Upper lobe of left lung (tissue), 6 donors: Measurements from ENCODE around the gene CDK2. TPM values are rescaled to one million over a fixed set of nuclear protein-coding genes. Genes with fewer than 3 reads are reported as not detected.

Experiments used
- ATAC-seq, 2 donors: fragments of 200-7000 bp; cut with Tn5 transposase; one replicate each; pipeline ENCODE4 v1.9.1; 2022; ENCODE audit warnings: mild to moderate bottlenecking in 2 of 2, moderate library complexity in 2 of 2; ENCODE audit not compliant: low FRiP score in 2 of 2
- DNase-seq, 2 donors: peaks; one replicate each; pipeline ENCODE4 v3.0.0-alpha.2; 2019 to 2020
- H3K27ac ChIP-seq, 4 donors: fragments of 200-600 bp; sonication (generic); one replicate each; pipeline ENCODE4 v1.5.1; 2016 to 2019
- H3K27me3 ChIP-seq, 4 donors: fragments of 200-600 bp; sonication (generic); one replicate each; pipeline ENCODE4 v1.5.1; 2017 to 2019
- H3K36me3 ChIP-seq, 4 donors: fragments of 200-600 bp; sonication (generic); one replicate each; pipeline ENCODE4 v1.5.1; 2016 to 2019
- H3K4me1 ChIP-seq, 4 donors: fragments of 200-600 bp; sonication (generic); one replicate each; pipeline ENCODE4 v1.5.1; 2018 to 2019
- H3K4me3 ChIP-seq, 4 donors: fragments of 200-600 bp; sonication (generic); one replicate each; pipeline ENCODE4 v1.5.1; 2017 to 2019; ENCODE audit warnings: mild to moderate bottlenecking in 2 of 4, moderate library complexity in 1 of 4
- H3K9me3 ChIP-seq, 4 donors: fragments of 200-600 bp; sonication (generic); one replicate each; pipeline ENCODE4 v1.5.1; 2018 to 2019
- EP300 ChIP-seq, 4 donors: sonication (generic); formaldehyde crosslinking; IDR thresholded peaks; one replicate each; pipeline ENCODE4 v1.5.1; 2017; ENCODE audit warnings: antibody characterized with exemption in 4 of 4, control low read depth in 2 of 4
- POLR2A ChIP-seq, 4 donors: fragments of 450-650 bp; IDR thresholded peaks; one replicate each; pipeline ENCODE4 v1.5.1; 2016 to 2017; ENCODE audit warnings: antibody characterized with exemption in 4 of 4, mild to moderate bottlenecking in 2 of 4
- POLR2AphosphoS5 ChIP-seq, 2 donors: sonication (generic); formaldehyde crosslinking; IDR thresholded peaks; one replicate each; pipeline ENCODE4 v1.5.1; 2017; ENCODE audit warnings: antibody characterized with exemption in 2 of 2
- WGBS, 2 donors: methylation state at CpG; one replicate each; pipeline ENCODE4 v1.1.5; 2017 to 2018; 5-methylcytosine and 5-hydroxymethylcytosine counted together
- total RNA-seq, 6 donors: library from RNA; depleted of rRNA in 4 of 6; stranded (reverse); fragments of >200 nt in 4 of 6; gene quantifications; one replicate each; pipeline versions ENCODE4 v1.1.0 to v1.2.1, GENCODE V29; 2016 to 2021
- TF ChIP-seq, protein P1 (sequence below), 6 experiments: fragments of 450-650 bp in 4 of 6; fragments of 200-600 bp in 2 of 6; sonication (generic) in 2 of 6; IDR thresholded peaks; one replicate each; pipeline ENCODE4 v1.5.1; 2016 to 2019; ENCODE audit warnings: antibody characterized with exemption in 6 of 6
- donor health status: DM: no; HTN: no; CAD: no; lungs with moderate emphysema.
- donor health status: DM: no; HTN: yes; CAD: no; lungs with severe emphysema.

The CDK2 gene
- total RNA-seq, 6 donors from 2014 or later = 11.7 to 27.9 (median 21.7) TPM

DNA sequence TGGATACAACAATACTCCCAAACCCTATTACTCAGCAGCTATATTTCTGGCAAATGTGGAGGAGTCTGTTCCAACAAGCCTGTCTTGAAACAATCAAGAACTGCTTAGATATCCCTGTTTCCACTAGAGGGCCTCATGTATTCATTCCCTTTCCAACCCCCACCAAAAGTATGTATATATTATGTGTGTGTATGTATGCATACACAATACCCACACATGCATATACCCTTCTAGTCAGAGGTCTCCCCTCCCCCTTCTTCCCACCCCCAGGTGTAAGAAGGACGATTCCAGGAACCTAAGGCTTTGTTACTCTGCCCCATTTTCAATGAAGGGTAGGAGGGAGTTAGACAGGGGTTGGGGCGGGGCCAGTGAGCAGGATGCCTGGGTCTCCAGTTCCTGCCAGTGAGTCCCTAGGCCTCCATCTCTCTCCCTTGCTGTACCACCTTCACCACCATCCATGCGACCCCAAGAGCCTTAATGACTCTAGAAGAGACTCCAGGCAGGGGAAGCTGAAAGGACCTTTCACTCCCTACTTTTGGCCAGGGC, 35.8 kb upstream of the CDK2 start, which contains the start of gene DGKA:
TSS of gene DGKA (plus strand) at position 392 of the 546 bp plus-strand sequence. CDS start 5,342 bp downstream, outside the sequence.
- peak within 1 kb of the TSS; percentile 87 to 99 (median 92) for H3K27ac ChIP-seq
- peak in 1 of 4 donors; percentile 13 for TF ChIP-seq POLR2A (IDR thresholded peaks at IDR 0.05)
- TF ChIP-seq, protein P1, sequence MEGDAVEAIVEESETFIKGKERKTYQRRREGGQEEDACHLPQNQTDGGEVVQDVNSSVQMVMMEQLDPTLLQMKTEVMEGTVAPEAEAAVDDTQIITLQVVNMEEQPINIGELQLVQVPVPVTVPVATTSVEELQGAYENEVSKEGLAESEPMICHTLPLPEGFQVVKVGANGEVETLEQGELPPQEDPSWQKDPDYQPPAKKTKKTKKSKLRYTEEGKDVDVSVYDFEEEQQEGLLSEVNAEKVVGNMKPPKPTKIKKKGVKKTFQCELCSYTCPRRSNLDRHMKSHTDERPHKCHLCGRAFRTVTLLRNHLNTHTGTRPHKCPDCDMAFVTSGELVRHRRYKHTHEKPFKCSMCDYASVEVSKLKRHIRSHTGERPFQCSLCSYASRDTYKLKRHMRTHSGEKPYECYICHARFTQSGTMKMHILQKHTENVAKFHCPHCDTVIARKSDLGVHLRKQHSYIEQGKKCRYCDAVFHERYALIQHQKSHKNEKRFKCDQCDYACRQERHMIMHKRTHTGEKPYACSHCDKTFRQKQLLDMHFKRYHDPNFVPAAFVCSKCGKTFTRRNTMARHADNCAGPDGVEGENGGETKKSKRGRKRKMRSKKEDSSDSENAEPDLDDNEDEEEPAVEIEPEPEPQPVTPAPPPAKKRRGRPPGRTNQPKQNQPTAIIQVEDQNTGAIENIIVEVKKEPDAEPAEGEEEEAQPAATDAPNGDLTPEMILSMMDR (IDR thresholded peaks at IDR 0.05) = peak; percentile 31 to 55 (median 48)
- TF ChIP-seq POLR2AphosphoS5 (IDR thresholded peaks at IDR 0.05) = no peak
- TF ChIP-seq EP300 (IDR thresholded peaks at IDR 0.05) = no peak
- no peaks in the 10 kb centered on the region for H3K27me3 ChIP-seq
- peaks cover 40 to 69% (median 49%) of the 10 kb centered on the region in 4 donors for H3K4me1 ChIP-seq
- ATAC-seq (peak in 1 of 2 donors; percentile 23), DNase-seq (peak in 1 of 2 donors; percentile 60)
- H3K9me3 ChIP-seq = no peaks in the 10 kb centered on the region
- no peaks in the 10 kb centered on the region for H3K36me3 ChIP-seq
- H3K4me3 ChIP-seq = peak within 1 kb of the TSS; percentile 53 to 83 (median 72)
- WGBS, 2 donors = 43 to 44% methylated on average over 3 of the region's 3 CpGs

DNA sequence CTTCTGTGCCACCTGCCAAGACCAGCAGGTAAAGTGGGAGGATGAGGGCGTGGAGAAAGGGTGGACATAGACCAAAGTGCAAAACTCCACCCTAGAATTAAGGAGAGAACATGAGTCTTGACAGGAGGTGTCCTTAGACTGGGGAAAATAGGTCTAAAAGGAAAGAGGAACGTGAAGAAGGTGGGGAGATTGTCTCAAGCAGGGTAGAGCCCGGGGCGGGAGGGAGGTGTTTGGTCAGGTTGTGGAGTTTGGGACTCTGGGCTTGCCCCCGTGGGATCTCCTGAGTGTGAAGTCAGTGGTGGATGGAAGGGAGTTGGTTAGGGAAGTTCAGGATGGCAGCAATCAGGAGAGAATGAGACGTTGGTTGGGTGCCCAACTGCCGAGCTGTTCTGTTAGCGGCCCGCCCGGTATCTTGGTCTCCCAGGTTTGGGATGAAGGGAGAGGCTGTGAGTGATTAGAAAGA, 35.3 kb upstream of the CDK2 start:
- no peak for DNase-seq
- H3K27ac ChIP-seq = peak overlapping the region; percentile 81 to 88 (median 86)
- H3K4me1 ChIP-seq = peaks cover 35 to 64% (median 44%) of the 10 kb centered on the region in 4 donors
- WGBS, 2 donors = 3 to 16% methylated on average over 10 of the region's 10 CpGs
- H3K27me3 ChIP-seq = no peaks in the 10 kb centered on the region
- no peaks in the 10 kb centered on the region for H3K9me3 ChIP-seq
- ATAC-seq = no peak
- no peaks in the 10 kb centered on the region for H3K36me3 ChIP-seq
- TF ChIP-seq EP300 (IDR thresholded peaks at IDR 0.05) (no peak), POLR2AphosphoS5 (IDR thresholded peaks at IDR 0.05) (no peak), POLR2A (IDR thresholded peaks at IDR 0.05) (no peak)
- TF ChIP-seq, protein P1 (IDR thresholded peaks at IDR 0.05) = no peak
- H3K4me3 ChIP-seq = peak overlapping the region; percentile 53 to 83 (median 72)

DNA sequence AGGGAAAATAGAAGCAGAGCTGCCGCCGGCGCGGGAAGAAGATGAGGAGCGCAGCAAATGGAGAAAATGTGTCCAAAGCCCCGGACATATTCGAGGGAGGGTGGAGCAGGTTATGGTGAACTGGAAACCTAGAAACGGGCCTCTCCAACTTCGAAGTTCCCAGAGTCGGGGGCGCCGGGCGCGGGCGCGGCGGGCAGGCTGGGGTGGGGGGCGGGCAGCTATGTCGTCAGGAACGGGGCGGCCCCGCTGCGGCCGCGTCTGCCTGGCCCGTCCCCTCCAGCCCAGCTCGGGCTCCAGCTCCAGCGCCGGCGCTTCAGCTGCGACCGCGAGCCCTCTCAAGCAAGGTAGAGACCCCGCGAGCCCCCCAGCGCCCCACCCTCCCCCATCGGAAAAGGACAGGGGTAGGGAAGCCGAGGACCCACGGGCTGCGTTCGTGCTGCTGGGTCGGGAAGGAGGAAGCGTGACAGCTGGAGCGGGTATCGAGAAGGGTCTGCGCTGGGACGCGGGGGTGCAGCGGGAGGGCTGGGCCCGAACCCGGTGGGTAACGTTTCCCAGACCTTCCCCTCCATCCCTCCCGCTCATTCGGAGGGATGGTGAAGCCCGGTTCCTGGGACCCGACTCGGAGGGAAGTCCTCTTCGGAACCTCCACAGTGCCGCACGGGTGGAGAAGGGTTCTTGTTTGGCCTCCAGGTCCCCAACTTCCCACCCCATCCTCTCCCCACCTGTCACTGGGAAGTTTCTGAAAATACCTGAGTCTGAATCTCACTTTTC, 34.7 kb upstream of the CDK2 start:
- peak overlapping the region; percentile 53 to 83 (median 72) for H3K4me3 ChIP-seq
- H3K9me3 ChIP-seq = no peaks in the 10 kb centered on the region
- WGBS, 2 donors = 0 to 2% methylated on average over 19 to 45 of the region's 60 CpGs
- DNase-seq (peak; percentile 80 to 93), ATAC-seq (peak in 1 of 2 donors; percentile 70)
- TF ChIP-seq POLR2A (IDR thresholded peaks at IDR 0.05) = peak in 1 of 4 donors; percentile 21
- TF ChIP-seq POLR2AphosphoS5 (IDR thresholded peaks at IDR 0.05) = peak in 1 of 2 donors; percentile 10
- TF ChIP-seq EP300 (IDR thresholded peaks at IDR 0.05) = no peak
- peaks cover 32 to 61% (median 43%) of the 10 kb centered on the region in 4 donors for H3K4me1 ChIP-seq
- H3K36me3 ChIP-seq = no peaks in the 10 kb centered on the region
- H3K27ac ChIP-seq = peak overlapping the region; percentile 81 to 88 (median 86)
- H3K27me3 ChIP-seq = no peaks in the 10 kb centered on the region

DNA sequence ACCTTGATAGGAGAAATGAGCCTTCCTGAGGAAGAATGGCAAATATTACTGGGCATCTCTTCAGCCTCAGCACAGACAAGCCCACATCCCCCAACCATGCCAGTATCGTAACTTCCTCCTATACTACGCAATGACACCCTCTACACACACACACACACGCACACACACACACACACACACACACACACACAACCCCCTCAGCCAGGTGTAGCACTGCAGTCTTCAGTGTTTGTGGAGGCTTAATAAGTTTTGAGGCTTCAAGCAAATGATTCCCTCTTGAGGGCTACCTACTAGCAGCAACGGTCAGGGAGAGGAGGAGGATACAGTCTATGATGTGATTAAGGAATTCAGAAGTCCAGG, 34.1 kb upstream of the CDK2 start:
- Histone ChIP-seq H3K4me3 (peak overlapping the region; percentile 53 to 83 (median 72)), H3K4me1 (peaks cover 32 to 61% (median 43%) of the 10 kb centered on the region in 4 donors)
- ATAC-seq = peak; percentile 37 to 39

More for the DNA sequence above, 34.1 kb upstream of the CDK2 start:
- no peaks in the 10 kb centered on the region for H3K27me3 ChIP-seq
- peak in 1 of 4 donors; percentile 3 for TF ChIP-seq POLR2A (IDR thresholded peaks at IDR 0.05)
- TF ChIP-seq, protein P1 (IDR thresholded peaks at IDR 0.05) = no peak
- peaks cover 0 to 4% (median 0%) of the 10 kb centered on the region in 4 donors for H3K36me3 ChIP-seq
- peak in 1 of 2 donors; percentile 43 for DNase-seq
- H3K9me3 ChIP-seq = no peaks in the 10 kb centered on the region
- WGBS, 2 donors = 6 to 9% methylated on average over 4 of the region's 4 CpGs
- peak overlapping the region in 3 of 4 donors; percentile 85 to 88 (median 87) for H3K27ac ChIP-seq
